ENCODE results near the gene MYO18A.

MYO18A gene

GRCh38 chr17:29158488-29159275, 21.5 kb downstream of the MYO18A start:
- no peak overlapping the region for H3K27ac ChIP-seq (replicated peaks)
- no peak for DNase-seq (ENCODE audit: low read depth in 1 of 2, low spot score in 1 of 2)
- TF ChIP-seq REST (IDR thresholded peaks at IDR 0.05; ENCODE audit: insufficient replicate concordance, low read depth) (no peak), CTCF (IDR thresholded peaks at IDR 0.05; ENCODE audit: insufficient read depth, low read length) (no peak), SPI1 (IDR thresholded peaks at IDR 0.05; ENCODE audit: borderline replicate concordance, low read depth) (no peak), GABPA (IDR thresholded peaks at IDR 0.05; ENCODE audit: low read depth) (no peak), POLR2AphosphoS5 (IDR thresholded peaks at IDR 0.05; ENCODE audit: low read depth) (no peak)
- no peaks in the 10 kb centered on the region for H3K27me3 ChIP-seq (ENCODE audit: insufficient read depth, poor library complexity, severe bottlenecking)
- no peak overlapping the region for H3K4me3 ChIP-seq (replicated peaks; ENCODE audit: insufficient read depth, low read length)

- no peak for DNase-seq (ENCODE audit: low read depth in 1 of 2, low spot score in 1 of 2)
- TF ChIP-seq REST (IDR thresholded peaks at IDR 0.05; ENCODE audit: insufficient replicate concordance, low read depth): no peak
- TF ChIP-seq GABPA (IDR thresholded peaks at IDR 0.05; ENCODE audit: low read depth): no peak
- no peak for TF ChIP-seq CTCF (IDR thresholded peaks at IDR 0.05; ENCODE audit: insufficient read depth, low read length)
- no peak for TF ChIP-seq POLR2AphosphoS5 (IDR thresholded peaks at IDR 0.05; ENCODE audit: low read depth)
- TF ChIP-seq SPI1 (IDR thresholded peaks at IDR 0.05; ENCODE audit: borderline replicate concordance, low read depth): no peak
- no peaks in the 10 kb centered on the region for H3K27me3 ChIP-seq (ENCODE audit: insufficient read depth, poor library complexity, severe bottlenecking)
- no peak overlapping the region for H3K4me3 ChIP-seq (replicated peaks; ENCODE audit: insufficient read depth, low read length)
- H3K27ac ChIP-seq (replicated peaks): no peak overlapping the region
Observed at GRCh38 chr17:29158096-29158487, 22.1 kb downstream of the MYO18A start.

GRCh38 chr17:29157310-29157709, 22.9 kb downstream of the MYO18A start:
- no peak for TF ChIP-seq POLR2AphosphoS5 (IDR thresholded peaks at IDR 0.05; ENCODE audit: low read depth)
- no peak for TF ChIP-seq CTCF (IDR thresholded peaks at IDR 0.05; ENCODE audit: insufficient read depth, low read length)
- no peak for TF ChIP-seq SPI1 (IDR thresholded peaks at IDR 0.05; ENCODE audit: borderline replicate concordance, low read depth)
- no peak for TF ChIP-seq REST (IDR thresholded peaks at IDR 0.05; ENCODE audit: insufficient replicate concordance, low read depth)
- TF ChIP-seq GABPA (IDR thresholded peaks at IDR 0.05; ENCODE audit: low read depth): no peak
- Histone ChIP-seq H3K27ac (replicated peaks) (no peak overlapping the region), H3K27me3 (ENCODE audit: insufficient read depth, poor library complexity, severe bottlenecking) (no peaks in the 10 kb centered on the region), H3K4me3 (replicated peaks; ENCODE audit: insufficient read depth, low read length) (no peak overlapping the region)
- no peak for DNase-seq (ENCODE audit: low read depth in 1 of 2, low spot score in 1 of 2)
